ENCODE measurements around the gene UPF3A.
"Not testable (repeated sequence)": the region's sequence is repeated elsewhere in the genome, so short reads cannot be mapped to it uniquely, and the experiment has no call there.

DNA sequence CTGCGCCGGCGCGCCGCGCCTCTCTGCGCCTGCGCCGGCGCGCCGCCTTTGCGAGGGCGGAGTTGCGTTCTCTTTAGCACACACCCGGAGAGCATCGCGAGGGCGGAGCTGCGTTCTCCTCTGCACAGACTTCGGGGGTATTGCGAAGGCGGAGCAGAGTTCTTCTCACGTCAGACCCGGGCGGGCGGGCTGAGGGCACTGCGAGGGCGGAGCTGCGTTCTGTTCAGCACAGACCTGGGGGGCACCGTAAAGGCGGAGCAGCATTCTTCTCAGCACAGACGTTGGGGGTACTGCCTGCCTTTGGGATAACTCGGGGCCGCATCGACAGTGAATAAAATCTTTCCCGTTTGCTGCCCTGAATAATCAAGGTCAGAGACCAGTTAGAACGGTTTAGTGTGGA, 72.0 kb downstream of the UPF3A start:
- not testable (repeated sequence) for TF ChIP-seq ZNF696 (CRISPR knock-in tag; conservative IDR thresholded peaks at IDR 0.05); FOXA1 (IDR thresholded peaks at IDR 0.05; ENCODE audit: borderline replicate concordance); E2F5 (CRISPR knock-in tag; IDR thresholded peaks at IDR 0.05); CEBPB (tag; IDR thresholded peaks at IDR 0.05); MCM7 (IDR thresholded peaks at IDR 0.05); CHD1 (IDR thresholded peaks at IDR 0.05; ENCODE audit: low read length)
- TF ChIP-seq, protein P1, sequence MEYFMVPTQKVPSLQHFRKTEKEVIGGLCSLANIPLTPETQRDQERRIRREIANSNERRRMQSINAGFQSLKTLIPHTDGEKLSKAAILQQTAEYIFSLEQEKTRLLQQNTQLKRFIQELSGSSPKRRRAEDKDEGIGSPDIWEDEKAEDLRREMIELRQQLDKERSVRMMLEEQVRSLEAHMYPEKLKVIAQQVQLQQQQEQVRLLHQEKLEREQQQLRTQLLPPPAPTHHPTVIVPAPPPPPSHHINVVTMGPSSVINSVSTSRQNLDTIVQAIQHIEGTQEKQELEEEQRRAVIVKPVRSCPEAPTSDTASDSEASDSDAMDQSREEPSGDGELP (CRISPR knock-in tag; IDR thresholded peaks at IDR 0.05; ENCODE audit: borderline replicate concordance), result not testable (repeated sequence)

All from K562 (cell line).